Measurements from ENCODE around the gene DUT.

- TF ChIP-seq CEBPB (IDR thresholded peaks at IDR 0.05; ENCODE audit: low read depth) (no peak), POLR2A (IDR thresholded peaks at IDR 0.05; ENCODE audit: borderline replicate concordance, extremely low read depth, insufficient read depth, insufficient read length) (no peak), POLR2AphosphoS5 (IDR thresholded peaks at IDR 0.05; ENCODE audit: low read depth, low read length) (no peak), ATF3 (IDR thresholded peaks at IDR 0.05) (no peak), EGR1 (IDR thresholded peaks at IDR 0.05; ENCODE audit: low read depth) (no peak), ZFX (IDR thresholded peaks at IDR 0.05) (no peak), EZH2 (IDR thresholded peaks at IDR 0.05) (no peak), MAX (IDR thresholded peaks at IDR 0.05) (no peak), SP1 (IDR thresholded peaks at IDR 0.05; ENCODE audit: low read depth) (no peak), JUND (IDR thresholded peaks at IDR 0.05) (no peak), YY1 (IDR thresholded peaks at IDR 0.05; ENCODE audit: extremely low read depth, insufficient replicate concordance, low read depth, low read length) (no peak), TCF7L2 (IDR thresholded peaks at IDR 0.05; ENCODE audit: borderline replicate concordance, extremely low read depth, insufficient read depth, insufficient read length) (no peak)
- TF ChIP-seq, protein P1, sequence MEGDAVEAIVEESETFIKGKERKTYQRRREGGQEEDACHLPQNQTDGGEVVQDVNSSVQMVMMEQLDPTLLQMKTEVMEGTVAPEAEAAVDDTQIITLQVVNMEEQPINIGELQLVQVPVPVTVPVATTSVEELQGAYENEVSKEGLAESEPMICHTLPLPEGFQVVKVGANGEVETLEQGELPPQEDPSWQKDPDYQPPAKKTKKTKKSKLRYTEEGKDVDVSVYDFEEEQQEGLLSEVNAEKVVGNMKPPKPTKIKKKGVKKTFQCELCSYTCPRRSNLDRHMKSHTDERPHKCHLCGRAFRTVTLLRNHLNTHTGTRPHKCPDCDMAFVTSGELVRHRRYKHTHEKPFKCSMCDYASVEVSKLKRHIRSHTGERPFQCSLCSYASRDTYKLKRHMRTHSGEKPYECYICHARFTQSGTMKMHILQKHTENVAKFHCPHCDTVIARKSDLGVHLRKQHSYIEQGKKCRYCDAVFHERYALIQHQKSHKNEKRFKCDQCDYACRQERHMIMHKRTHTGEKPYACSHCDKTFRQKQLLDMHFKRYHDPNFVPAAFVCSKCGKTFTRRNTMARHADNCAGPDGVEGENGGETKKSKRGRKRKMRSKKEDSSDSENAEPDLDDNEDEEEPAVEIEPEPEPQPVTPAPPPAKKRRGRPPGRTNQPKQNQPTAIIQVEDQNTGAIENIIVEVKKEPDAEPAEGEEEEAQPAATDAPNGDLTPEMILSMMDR (IDR thresholded peaks at IDR 0.05 in 2 of 3, conservative IDR thresholded peaks at IDR 0.05 in 1 of 3; ENCODE audit: borderline replicate concordance in 1 of 3, insufficient read depth in 1 of 3, low read depth in 2 of 3, low read length in 2 of 3): no peak
- TF ChIP-seq, protein P2, sequence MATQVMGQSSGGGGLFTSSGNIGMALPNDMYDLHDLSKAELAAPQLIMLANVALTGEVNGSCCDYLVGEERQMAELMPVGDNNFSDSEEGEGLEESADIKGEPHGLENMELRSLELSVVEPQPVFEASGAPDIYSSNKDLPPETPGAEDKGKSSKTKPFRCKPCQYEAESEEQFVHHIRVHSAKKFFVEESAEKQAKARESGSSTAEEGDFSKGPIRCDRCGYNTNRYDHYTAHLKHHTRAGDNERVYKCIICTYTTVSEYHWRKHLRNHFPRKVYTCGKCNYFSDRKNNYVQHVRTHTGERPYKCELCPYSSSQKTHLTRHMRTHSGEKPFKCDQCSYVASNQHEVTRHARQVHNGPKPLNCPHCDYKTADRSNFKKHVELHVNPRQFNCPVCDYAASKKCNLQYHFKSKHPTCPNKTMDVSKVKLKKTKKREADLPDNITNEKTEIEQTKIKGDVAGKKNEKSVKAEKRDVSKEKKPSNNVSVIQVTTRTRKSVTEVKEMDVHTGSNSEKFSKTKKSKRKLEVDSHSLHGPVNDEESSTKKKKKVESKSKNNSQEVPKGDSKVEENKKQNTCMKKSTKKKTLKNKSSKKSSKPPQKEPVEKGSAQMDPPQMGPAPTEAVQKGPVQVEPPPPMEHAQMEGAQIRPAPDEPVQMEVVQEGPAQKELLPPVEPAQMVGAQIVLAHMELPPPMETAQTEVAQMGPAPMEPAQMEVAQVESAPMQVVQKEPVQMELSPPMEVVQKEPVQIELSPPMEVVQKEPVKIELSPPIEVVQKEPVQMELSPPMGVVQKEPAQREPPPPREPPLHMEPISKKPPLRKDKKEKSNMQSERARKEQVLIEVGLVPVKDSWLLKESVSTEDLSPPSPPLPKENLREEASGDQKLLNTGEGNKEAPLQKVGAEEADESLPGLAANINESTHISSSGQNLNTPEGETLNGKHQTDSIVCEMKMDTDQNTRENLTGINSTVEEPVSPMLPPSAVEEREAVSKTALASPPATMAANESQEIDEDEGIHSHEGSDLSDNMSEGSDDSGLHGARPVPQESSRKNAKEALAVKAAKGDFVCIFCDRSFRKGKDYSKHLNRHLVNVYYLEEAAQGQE (IDR thresholded peaks at IDR 0.05; ENCODE audit: low read depth): no peak
Observed at GRCh38 chr15:48297668-48298067, 33.6 kb upstream of the DUT start.
